Chondrocyte (in vitro differentiated cells): Measurements from ENCODE around the gene SYNPR. TPM values are rescaled to one million over a fixed set of nuclear protein-coding genes. Genes with fewer than 3 reads are reported as not detected.

Source experiments
- DNase-seq: peaks from one replicate; pipeline ENCODE4 v3.0.0; 2021; ENCODE audit warnings: mixed read lengths, low spot score
- H3K27ac Mint-ChIP-seq: one replicate; pipeline ENCODE4 v1.8.0; 2021; ENCODE audit warnings: mild to moderate bottlenecking, moderate library complexity, mixed read lengths; ENCODE audit not compliant: unreplicated experiment
- H3K27me3 Mint-ChIP-seq: 2 replicates; pipeline ENCODE4 v1.8.0; 2021; ENCODE audit warnings: low read depth, mixed read lengths
- H3K36me3 Mint-ChIP-seq: 2 replicates; pipeline ENCODE4 v1.8.0; 2021; ENCODE audit warnings: low read depth, mixed read lengths
- H3K4me1 Mint-ChIP-seq: 2 replicates; pipeline ENCODE4 v1.8.0; 2021; ENCODE audit warnings: low read depth, mild to moderate bottlenecking, mixed read lengths
- H3K4me3 Mint-ChIP-seq: one replicate; pipeline ENCODE4 v1.8.0; 2021; ENCODE audit warnings: mild to moderate bottlenecking, moderate library complexity, mixed read lengths; ENCODE audit not compliant: unreplicated experiment
- H3K9me3 Mint-ChIP-seq: 2 replicates; pipeline ENCODE4 v1.8.0; 2021; ENCODE audit warnings: low read depth, mixed read lengths
- total RNA-seq: library from RNA; stranded (reverse); gene quantifications from 3 replicates; pipeline ENCODE4 v1.2.1, GENCODE V29; 2021
- TF ChIP-seq, protein P1 (sequence below): fragments of 200-600 bp; sonication (generic); IDR thresholded peaks from 2 replicates; pipeline ENCODE4 v1.5.0; 2021; ENCODE audit warnings: antibody characterized with exemption, mild to moderate bottlenecking, moderate library complexity

The SYNPR gene
- total RNA-seq, 1 donor from 2014 or later: not detected

DNA sequence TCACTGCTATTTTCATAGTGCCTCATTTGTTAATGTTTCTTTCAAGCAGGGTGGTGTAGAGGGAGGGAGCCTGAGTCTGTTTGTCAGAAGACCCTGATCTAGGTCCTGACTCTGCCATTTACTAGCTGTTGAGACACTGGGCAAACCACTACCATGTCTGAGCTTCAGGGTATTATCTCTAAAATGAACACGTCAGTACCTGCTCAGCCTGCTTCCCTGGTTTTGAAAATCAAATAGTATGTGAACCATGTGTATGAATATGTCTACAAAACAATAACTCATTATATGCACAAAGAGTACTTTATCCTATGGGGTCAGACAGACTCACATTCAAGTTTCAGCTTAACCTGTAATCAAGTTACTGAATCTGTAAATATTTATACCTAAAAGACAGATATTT lies 25.1 kb downstream of the SYNPR start:
- Mint-ChIP-seq H3K36me3 (no peaks in the 10 kb centered on the region), H3K4me1 (peaks cover 6% of the 10 kb centered on the region), H3K9me3 (peaks cover 7% of the 10 kb centered on the region), H3K27ac (no peak overlapping the region), H3K4me3 (no peak overlapping the region), H3K27me3 (peaks cover 14% of the 10 kb centered on the region)
- TF ChIP-seq, protein P1, sequence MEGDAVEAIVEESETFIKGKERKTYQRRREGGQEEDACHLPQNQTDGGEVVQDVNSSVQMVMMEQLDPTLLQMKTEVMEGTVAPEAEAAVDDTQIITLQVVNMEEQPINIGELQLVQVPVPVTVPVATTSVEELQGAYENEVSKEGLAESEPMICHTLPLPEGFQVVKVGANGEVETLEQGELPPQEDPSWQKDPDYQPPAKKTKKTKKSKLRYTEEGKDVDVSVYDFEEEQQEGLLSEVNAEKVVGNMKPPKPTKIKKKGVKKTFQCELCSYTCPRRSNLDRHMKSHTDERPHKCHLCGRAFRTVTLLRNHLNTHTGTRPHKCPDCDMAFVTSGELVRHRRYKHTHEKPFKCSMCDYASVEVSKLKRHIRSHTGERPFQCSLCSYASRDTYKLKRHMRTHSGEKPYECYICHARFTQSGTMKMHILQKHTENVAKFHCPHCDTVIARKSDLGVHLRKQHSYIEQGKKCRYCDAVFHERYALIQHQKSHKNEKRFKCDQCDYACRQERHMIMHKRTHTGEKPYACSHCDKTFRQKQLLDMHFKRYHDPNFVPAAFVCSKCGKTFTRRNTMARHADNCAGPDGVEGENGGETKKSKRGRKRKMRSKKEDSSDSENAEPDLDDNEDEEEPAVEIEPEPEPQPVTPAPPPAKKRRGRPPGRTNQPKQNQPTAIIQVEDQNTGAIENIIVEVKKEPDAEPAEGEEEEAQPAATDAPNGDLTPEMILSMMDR: no peak
- DNase-seq: no peak

GRCh38 chr3:63304421-63304820 lies 26.3 kb downstream of the SYNPR start:
- H3K4me1 Mint-ChIP-seq: peaks cover 6% of the 10 kb centered on the region
- peaks cover 14% of the 10 kb centered on the region for H3K9me3 Mint-ChIP-seq
- DNase-seq: no peak
- H3K27me3 Mint-ChIP-seq: peaks cover 21% of the 10 kb centered on the region
- H3K27ac Mint-ChIP-seq: no peak overlapping the region
- H3K36me3 Mint-ChIP-seq: no peaks in the 10 kb centered on the region
- H3K4me3 Mint-ChIP-seq: no peak overlapping the region
- TF ChIP-seq, protein P1: no peak

DNA sequence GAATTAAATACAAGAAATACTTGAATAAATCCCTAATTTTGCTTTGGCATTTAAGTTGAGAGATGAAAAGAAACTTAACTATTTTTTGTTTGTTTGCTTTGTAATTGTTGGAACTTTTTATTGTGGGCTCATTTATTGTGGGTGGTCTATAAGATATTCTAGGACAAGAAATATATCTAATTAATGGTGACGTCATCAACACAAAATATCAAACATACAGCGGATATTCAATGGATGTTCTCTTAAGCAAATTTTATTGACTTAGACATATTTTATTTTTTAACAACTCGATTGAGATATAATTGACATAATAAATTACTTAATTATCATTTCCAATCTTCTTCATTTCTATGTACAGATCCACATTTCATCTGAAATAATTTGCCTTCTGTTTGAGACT lies 30.0 kb downstream of the SYNPR start:
- Mint-ChIP-seq H3K9me3 (peaks cover 14% of the 10 kb centered on the region), H3K4me3 (no peak overlapping the region), H3K36me3 (no peaks in the 10 kb centered on the region), H3K4me1 (peaks cover 6% of the 10 kb centered on the region), H3K27ac (no peak overlapping the region), H3K27me3 (peaks cover 21% of the 10 kb centered on the region)
- TF ChIP-seq, protein P1: no peak
- no peak for DNase-seq

- Mint-ChIP-seq H3K9me3 (peaks cover 19% of the 10 kb centered on the region), H3K27ac (no peak overlapping the region), H3K4me1 (no peaks in the 10 kb centered on the region), H3K36me3 (no peaks in the 10 kb centered on the region), H3K4me3 (no peak overlapping the region), H3K27me3 (peaks cover 21% of the 10 kb centered on the region)
- no peak for DNase-seq
- TF ChIP-seq, protein P1: no peak
Measured at GRCh38 chr3:63309768-63310167, 31.7 kb downstream of the SYNPR start.

GRCh38 chr3:63323766-63324165 lies 45.7 kb downstream of the SYNPR start:
- TF ChIP-seq, protein P1: no peak
- Mint-ChIP-seq H3K27me3 (peaks cover 11% of the 10 kb centered on the region), H3K9me3 (no peaks in the 10 kb centered on the region), H3K4me3 (no peak overlapping the region), H3K36me3 (no peaks in the 10 kb centered on the region), H3K27ac (no peak overlapping the region), H3K4me1 (no peaks in the 10 kb centered on the region)
- DNase-seq: no peak
